A673 (cell line): ENCODE data around the gene TXNDC5. TPM values are rescaled to one million over a fixed set of nuclear protein-coding genes. Genes with fewer than 3 reads are reported as not detected.

Experiments used
- BruUV-seq: library from RNA; stranded (reverse); fragments of 400-500 nt; replicated peaks from 2 replicates; lab custom pipeline; 2021; lab: Mats Ljungman, UMichigan
- CTCF ChIA-PET: fragments of 300-600 bp; sonication (Branson Sonifier 250); formaldehyde crosslinking; loops from one replicate; lab custom pipeline; 2022; ENCODE audit warnings: antibody characterized with exemption; lab: Charles Lee
- POLR2A ChIA-PET: fragments of 300-600 bp; sonication (Branson Sonifier 250); formaldehyde crosslinking; loops from one replicate; lab custom pipeline; 2022; ENCODE audit warnings: antibody characterized with exemption; ENCODE audit not compliant: low non-redundant PET; lab: Charles Lee
- DNase-seq: peaks from one replicate; pipeline ENCODE4 v3.0.0-alpha.2; 2015; ENCODE audit warnings: low spot score
- H3K27ac ChIP-seq: fragments of 200-600 bp; sonication (generic); 2 replicates; pipeline ENCODE4 v1.5.1; 2016; ENCODE audit warnings: mixed run types, low read depth, mild to moderate bottlenecking, mixed read lengths, antibody characterized with exemption, low read length; ENCODE audit not compliant: poor library complexity, severe bottlenecking
- H3K27me3 ChIP-seq: fragments of 200-600 bp; sonication (generic); replicated peaks from 2 replicates; pipeline ENCODE4 v1.6.1; 2017; ENCODE audit warnings: mixed run types, low read depth, mild to moderate bottlenecking, mixed read lengths, antibody characterized with exemption, low read length; ENCODE audit not compliant: insufficient read depth, poor library complexity
- H3K36me3 ChIP-seq: fragments of 200-600 bp; sonication (generic); 2 replicates; pipeline ENCODE4 v1.6.1; 2016; ENCODE audit warnings: mixed run types, mild to moderate bottlenecking, mixed read lengths, antibody characterized with exemption, low read length; ENCODE audit not compliant: insufficient read depth, poor library complexity, severe bottlenecking
- H3K4me1 ChIP-seq: fragments of 200-600 bp; sonication (generic); 2 replicates; pipeline ENCODE4 v1.6.1; 2017; ENCODE audit warnings: mixed run types, mild to moderate bottlenecking, mixed read lengths, antibody characterized with exemption, low read length; ENCODE audit not compliant: insufficient read depth, poor library complexity, severe bottlenecking
- H3K4me3 ChIP-seq: fragments of 200-600 bp; sonication (generic); 2 replicates; pipeline ENCODE4 v1.5.1; 2016; ENCODE audit warnings: low read depth, mixed run types, mild to moderate bottlenecking, mixed read lengths, low read length; ENCODE audit not compliant: poor library complexity, severe bottlenecking
- H3K9me3 ChIP-seq: fragments of 200-600 bp; sonication (generic); 2 replicates; pipeline ENCODE4 v1.6.1; 2016; ENCODE audit warnings: mixed run types, low read depth, mild to moderate bottlenecking, mixed read lengths, antibody characterized with exemption, low read length; ENCODE audit not compliant: poor library complexity, severe bottlenecking
- CTCF ChIP-seq: fragments of 300-800, 200-600 bp; sonication (generic); conservative IDR thresholded peaks from 2 replicates; pipeline ENCODE4 v1.5.1; 2017; ENCODE audit warnings: low read depth, mild to moderate bottlenecking, antibody characterized with exemption, low read length, moderate library complexity, mixed read lengths
- EZH2 ChIP-seq: fragments of 200-600 bp; sonication (generic); IDR thresholded peaks from 2 replicates; pipeline ENCODE4 v1.6.1; 2017; ENCODE audit warnings: borderline replicate concordance, low read depth, mild to moderate bottlenecking, mixed read lengths, antibody characterized with exemption, low read length; ENCODE audit not compliant: poor library complexity, severe bottlenecking
- intact Hi-C: fragments of 100-400 bp; cut with micrococcal nuclease; formaldehyde crosslinking; loops from one replicate; pipeline ENCODE4 v1.10.0; 2022; ENCODE audit not compliant: unreplicated experiment
- total RNA-seq: library from RNA; stranded (reverse); gene quantifications from 2 replicates; pipeline ENCODE4 v1.2.3, GENCODE V29; 2021

The TXNDC5 gene
- total RNA-seq, 1 experiment from 2014 or later = 134 TPM

DNA sequence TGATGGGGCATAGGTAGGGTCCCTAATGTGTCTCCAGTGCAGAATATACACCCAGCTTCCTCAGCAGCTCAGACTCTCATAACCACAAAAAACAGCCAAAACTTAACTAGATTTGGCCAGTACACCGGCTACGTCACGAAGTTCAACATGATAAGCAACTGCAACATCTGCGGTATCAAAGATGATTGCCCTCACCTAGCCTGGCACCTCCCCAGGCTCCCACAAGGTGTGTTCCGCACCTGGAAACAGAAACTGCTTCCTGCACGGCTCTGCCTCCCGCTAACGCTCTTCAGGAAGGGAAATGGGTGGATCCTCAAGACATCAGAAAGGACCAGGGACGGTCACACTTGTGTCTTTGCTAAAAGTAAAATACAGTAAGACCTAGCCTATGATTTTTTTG lies 9.5 kb downstream of the TXNDC5 start:
- DNase-seq = no peak
- ChIA-PET POLR2A (no interaction called here), CTCF (no interaction called here)
- Histone ChIP-seq H3K36me3 (peaks cover 82% of the 10 kb centered on the region), H3K4me3 (no peak overlapping the region), H3K27me3 (no peaks in the 10 kb centered on the region), H3K9me3 (no peaks in the 10 kb centered on the region), H3K27ac (no peak overlapping the region), H3K4me1 (no peaks in the 10 kb centered on the region)
- intact Hi-C loops = no loop called here
- no peak for TF ChIP-seq CTCF
- no peak for TF ChIP-seq EZH2
- BruUV-seq = no TSS peak

GRCh38 chr6:7900621-7901020 lies 10.0 kb downstream of the TXNDC5 start:
- BruUV-seq = no TSS peak
- H3K4me1 ChIP-seq = no peaks in the 10 kb centered on the region
- H3K4me3 ChIP-seq = no peak overlapping the region
- intact Hi-C loops = no loop called here
- H3K36me3 ChIP-seq = peaks cover 85% of the 10 kb centered on the region
- H3K9me3 ChIP-seq = no peaks in the 10 kb centered on the region
- ChIA-PET CTCF (no interaction called here), POLR2A (no interaction called here)
- H3K27me3 ChIP-seq = no peaks in the 10 kb centered on the region
- H3K27ac ChIP-seq = no peak overlapping the region
- TF ChIP-seq EZH2 = no peak
- TF ChIP-seq CTCF = no peak
- DNase-seq = no peak

DNA sequence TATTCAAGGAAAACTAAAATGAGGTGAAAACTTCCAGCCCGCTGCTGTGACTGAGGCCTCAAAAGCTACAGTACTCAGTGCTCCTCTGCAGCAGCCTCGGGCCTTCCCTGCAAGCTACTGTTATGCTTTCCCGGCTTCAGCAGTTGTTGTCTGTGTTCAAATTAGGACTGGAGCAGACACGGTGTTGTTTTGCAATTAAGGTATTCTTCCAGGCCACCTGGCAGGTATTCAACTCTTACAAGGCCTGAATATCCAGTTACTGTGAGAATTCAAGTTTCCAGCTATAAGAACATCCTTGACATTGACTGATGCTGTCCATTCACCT lies 10.7 kb downstream of the TXNDC5 start:
- DNase-seq = no peak
- H3K27me3 ChIP-seq = no peaks in the 10 kb centered on the region

More for the DNA sequence above, 10.7 kb downstream of the TXNDC5 start:
- H3K36me3 ChIP-seq = peaks cover 91% of the 10 kb centered on the region
- no TSS peak for BruUV-seq
- no peak overlapping the region for H3K4me3 ChIP-seq
- CTCF ChIA-PET = no interaction called here
- no peaks in the 10 kb centered on the region for H3K4me1 ChIP-seq
- no peaks in the 10 kb centered on the region for H3K9me3 ChIP-seq
- intact Hi-C loops = loop anchor here (10.0 kb wide), 1 partner anchor 175 kb away; the partner anchor contains the start of gene BMP6
- POLR2A ChIA-PET = no interaction called here
- TF ChIP-seq CTCF (no peak), EZH2 (no peak)
- H3K27ac ChIP-seq = no peak overlapping the region
